Measurements from ENCODE around the gene CDKN1C. TPM values are rescaled to one million over a fixed set of nuclear protein-coding genes. Genes with fewer than 3 reads are reported as not detected.
A peak's percentile ranks its signal among the peaks of the same experiment; 100 is the strongest.

CDKN1C gene
- total RNA-seq, 1 experiment from 2014 or later, result not detected

DNA sequence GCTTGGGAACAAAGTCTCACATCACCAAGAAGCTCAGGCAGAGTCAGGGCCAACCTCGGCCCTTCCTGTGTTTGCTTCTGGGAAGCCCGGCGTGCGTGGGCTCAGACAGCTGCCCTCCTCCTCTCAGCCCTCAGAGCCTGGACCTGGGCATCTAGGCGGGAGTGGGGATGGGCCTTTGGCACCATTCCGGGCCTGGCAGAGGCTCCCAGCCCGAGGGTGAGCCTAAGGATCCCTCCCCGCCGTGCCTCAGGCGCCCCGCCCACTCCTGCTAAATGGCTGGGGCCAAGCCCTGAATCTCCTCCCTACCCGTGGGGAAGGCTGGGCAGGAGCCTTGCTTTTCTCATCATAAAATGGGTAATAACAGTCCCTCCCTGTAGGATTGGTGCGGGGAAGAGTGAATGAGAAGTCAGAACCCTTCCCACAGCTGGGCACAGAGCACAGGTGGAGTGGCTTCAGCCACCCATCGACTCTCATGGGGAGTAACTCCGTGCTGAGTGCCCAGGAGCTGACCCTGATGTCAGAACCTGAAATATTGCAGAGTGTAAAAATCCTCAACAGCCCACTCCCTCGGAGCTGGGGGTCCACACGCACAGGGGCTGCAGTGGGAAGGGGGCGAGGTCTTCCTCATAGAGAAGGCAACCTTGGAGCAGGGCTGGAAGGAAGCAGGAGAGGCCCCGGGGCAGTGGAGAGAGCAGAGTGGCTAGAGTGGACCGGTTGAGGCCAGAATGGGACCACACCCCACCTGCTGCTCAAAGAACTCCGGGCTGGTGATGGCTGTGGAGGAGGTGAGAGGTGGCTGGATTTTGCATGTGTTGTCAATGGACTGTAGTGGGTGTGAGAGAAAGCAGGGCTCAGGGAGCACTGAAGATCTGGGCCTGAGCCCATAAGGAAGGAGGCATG is 18.8 kb upstream of the CDKN1C start:
- no peaks in the 10 kb centered on the region for H3K9me2 ChIP-seq (replicated peaks; ENCODE audit: insufficient read depth, low read length)
- H3K4me1 ChIP-seq (ENCODE audit: low read length), result peaks cover 18% of the 10 kb centered on the region
- no peak for DNase-seq
- no peaks in the 10 kb centered on the region for H3K27me3 ChIP-seq (ENCODE audit: low read length)
- H3K36me3 ChIP-seq (ENCODE audit: insufficient read depth, low read length), result no peaks in the 10 kb centered on the region
- H3K9ac ChIP-seq (ENCODE audit: low read length), result no peak overlapping the region
- no peaks in the 10 kb centered on the region for H3K9me3 ChIP-seq (ENCODE audit: low read length)
- no peak overlapping the region for H3K27ac ChIP-seq (ENCODE audit: low read length)
- no peak overlapping the region for H2AFZ ChIP-seq (ENCODE audit: low read length)
- H4K20me1 ChIP-seq (ENCODE audit: insufficient read depth, low read depth, low read length), result no peaks in the 10 kb centered on the region
- H3K79me2 ChIP-seq (ENCODE audit: low read length), result no peaks in the 10 kb centered on the region
- no peak overlapping the region for H3K4me3 ChIP-seq (ENCODE audit: low read length)
- H3K4me2 ChIP-seq (ENCODE audit: low read depth, low read length, poor library complexity, severe bottlenecking), result no peak overlapping the region

DNA sequence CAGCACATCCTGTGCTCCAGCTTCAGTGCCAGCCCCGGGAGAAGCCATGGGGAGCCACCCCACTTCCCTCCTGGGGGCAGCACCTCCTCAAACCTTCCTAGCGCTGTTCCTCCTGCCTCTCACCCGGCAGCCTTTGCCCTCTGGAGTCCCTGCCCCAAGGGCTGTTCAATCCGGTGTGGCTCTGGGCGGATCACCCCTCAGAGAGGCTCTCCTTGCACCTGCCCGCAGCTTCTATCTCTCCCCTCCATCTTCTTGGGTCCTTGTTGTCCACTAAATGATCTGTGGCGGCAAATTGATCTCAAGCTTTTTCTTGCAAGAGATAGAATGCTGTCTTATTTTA is 18.1 kb upstream of the CDKN1C start:
- H3K4me1 ChIP-seq (ENCODE audit: low read length), result peaks cover 18% of the 10 kb centered on the region
- H3K9ac ChIP-seq (ENCODE audit: low read length), result no peak overlapping the region
- no peak overlapping the region for H3K4me2 ChIP-seq (ENCODE audit: low read depth, low read length, poor library complexity, severe bottlenecking)
- no peaks in the 10 kb centered on the region for H3K9me2 ChIP-seq (replicated peaks; ENCODE audit: insufficient read depth, low read length)
- H3K27me3 ChIP-seq (ENCODE audit: low read length), result no peaks in the 10 kb centered on the region
- no peak overlapping the region for H2AFZ ChIP-seq (ENCODE audit: low read length)
- H3K4me3 ChIP-seq (ENCODE audit: low read length), result no peak overlapping the region
- H3K79me2 ChIP-seq (ENCODE audit: low read length), result no peaks in the 10 kb centered on the region
- no peak for DNase-seq
- no peaks in the 10 kb centered on the region for H3K36me3 ChIP-seq (ENCODE audit: insufficient read depth, low read length)
- H4K20me1 ChIP-seq (ENCODE audit: insufficient read depth, low read depth, low read length), result no peaks in the 10 kb centered on the region
- H3K27ac ChIP-seq (ENCODE audit: low read length), result no peak overlapping the region
- H3K9me3 ChIP-seq (ENCODE audit: low read length), result no peaks in the 10 kb centered on the region

DNA sequence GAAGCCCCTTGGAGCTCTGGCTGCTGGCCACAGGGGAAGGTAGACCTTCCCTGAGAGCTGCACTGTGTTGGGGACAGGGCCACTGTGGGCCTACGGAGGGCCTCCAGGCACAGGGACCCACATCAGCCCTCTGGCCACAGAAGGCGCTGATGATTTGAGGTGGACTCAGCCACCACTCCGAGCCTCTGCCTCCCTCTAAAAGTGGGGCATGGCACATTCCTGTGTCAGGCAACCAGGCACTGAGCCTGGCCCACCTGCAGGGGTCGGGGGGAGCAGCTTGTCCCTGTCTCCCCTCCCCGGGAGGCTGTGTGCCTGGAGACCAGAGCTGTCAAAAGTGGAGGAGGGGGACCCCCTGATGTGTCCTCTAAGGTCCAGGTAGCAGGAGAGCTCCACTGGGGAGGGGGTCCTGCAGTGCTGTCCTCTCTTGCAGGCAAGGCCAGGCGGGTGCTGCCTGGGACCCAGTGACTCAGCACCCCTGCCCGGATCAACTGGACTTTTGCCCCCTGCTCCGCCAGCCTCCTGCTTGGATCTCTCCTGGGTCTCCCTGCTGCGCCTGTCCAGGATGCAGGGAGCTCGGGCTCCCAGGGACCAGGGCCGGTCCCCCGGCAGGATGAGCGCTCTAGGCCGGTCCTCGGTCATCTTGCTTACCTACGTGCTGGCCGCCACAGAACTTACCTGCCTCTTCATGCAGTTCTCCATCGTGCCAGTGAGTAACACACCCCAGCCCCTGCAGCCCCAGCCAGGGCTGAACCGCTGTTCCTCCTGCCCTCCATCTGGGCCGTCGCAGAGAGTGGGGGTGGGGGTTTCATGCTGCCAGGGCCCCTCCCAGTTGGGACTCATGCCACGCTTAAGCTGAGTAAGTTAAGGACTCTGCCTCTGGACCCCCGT is 17.5 kb upstream of the CDKN1C start:
- Histone ChIP-seq H3K27me3 (ENCODE audit: low read length) (no peaks in the 10 kb centered on the region), H3K36me3 (ENCODE audit: insufficient read depth, low read length) (no peaks in the 10 kb centered on the region), H3K4me2 (ENCODE audit: low read depth, low read length, poor library complexity, severe bottlenecking) (peak overlapping the region; percentile 93), H2AFZ (ENCODE audit: low read length) (0 out of 2 replicates have a peak overlapping the region, but pooled peaks have one; percentile 74), H3K9me2 (replicated peaks; ENCODE audit: insufficient read depth, low read length) (no peaks in the 10 kb centered on the region), H3K9ac (ENCODE audit: low read length) (peak overlapping the region; percentile 88), H3K4me1 (ENCODE audit: low read length) (peaks cover 18% of the 10 kb centered on the region), H4K20me1 (ENCODE audit: insufficient read depth, low read depth, low read length) (no peaks in the 10 kb centered on the region), H3K79me2 (ENCODE audit: low read length) (no peaks in the 10 kb centered on the region), H3K27ac (ENCODE audit: low read length) (no peak overlapping the region), H3K4me3 (ENCODE audit: low read length) (peak overlapping the region; percentile 86), H3K9me3 (ENCODE audit: low read length) (no peaks in the 10 kb centered on the region)
- DNase-seq, result no peak

DNA sequence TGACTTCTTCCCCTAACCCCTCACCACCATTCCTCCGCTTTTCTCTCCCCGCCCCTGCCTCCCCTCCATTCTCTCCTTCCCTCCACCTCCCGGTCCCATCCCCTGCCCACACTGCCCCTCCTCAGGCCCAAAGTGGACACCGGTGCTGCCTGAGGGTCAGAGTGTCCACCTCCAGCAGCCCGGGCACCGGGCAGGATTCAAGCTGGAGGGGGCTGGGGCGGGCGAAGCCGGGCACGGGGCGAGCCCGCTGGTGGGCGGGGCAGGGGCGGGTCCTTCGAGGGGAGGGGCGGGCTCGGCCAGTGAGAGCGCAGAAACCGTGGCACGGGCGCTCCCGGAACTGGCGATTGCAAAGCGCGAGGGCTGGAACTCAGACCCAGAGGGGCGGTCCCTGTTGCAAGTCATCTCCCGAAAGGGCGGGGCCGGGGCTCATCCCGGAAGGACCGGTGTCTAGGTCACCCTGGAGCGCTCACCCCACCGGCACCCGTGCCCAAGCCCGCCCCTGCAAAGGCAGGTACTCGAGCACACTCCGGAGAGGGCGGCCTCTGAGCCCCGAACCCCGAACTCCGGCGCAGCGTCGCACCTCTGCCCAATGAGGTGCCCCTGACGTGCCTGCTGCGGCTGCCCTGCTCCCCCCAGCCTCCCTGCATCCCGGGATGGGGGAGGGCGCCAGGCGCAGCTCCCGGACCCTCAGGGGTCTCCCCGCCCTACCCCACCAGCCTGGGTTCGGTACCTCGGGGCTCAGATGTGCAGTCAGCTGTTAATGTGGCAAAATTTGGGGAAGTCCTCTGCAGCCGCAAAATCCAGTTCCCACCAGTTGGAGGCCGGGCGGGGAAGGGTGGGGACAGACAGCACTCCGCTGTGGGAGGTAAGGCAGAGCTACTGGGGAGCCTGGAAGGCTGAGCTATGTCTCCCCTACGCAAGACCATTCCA is 16.5 kb upstream of the CDKN1C start:
- H3K27ac ChIP-seq (ENCODE audit: low read length), result no peak overlapping the region
- peak overlapping the region; percentile 87; the same call in 1 of the 2 replicates for H2AFZ ChIP-seq (ENCODE audit: low read length)

DNA sequence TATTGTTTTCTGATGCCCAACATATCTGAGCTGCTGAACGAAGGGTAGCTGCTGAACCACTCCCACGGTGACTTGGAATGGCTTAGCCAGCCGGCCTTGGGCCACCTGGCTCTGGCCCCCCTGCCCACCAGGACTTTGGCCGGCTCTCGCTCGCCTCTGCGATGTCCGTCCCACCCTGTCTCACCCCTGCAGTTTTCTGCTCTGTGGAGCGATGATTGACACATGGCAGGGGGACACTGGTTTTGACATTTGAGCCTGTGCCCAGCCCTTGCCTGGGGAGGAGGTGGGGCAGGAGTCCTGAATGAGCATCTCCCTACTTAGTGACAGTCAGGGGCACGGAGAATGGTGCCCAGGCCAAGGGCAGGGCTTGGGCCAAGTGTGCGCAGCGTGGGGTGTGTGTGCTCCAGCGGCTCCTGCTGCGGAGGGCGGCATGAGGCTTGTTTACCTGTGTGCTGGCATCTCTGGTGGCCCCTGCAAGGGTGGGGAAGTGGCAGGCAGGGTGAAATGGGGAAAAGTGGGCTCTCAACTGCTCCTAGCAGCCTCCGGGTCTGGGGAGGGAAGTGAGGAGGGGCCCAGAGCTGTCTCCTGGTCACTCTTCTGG is 15.7 kb upstream of the CDKN1C start:
- DNase-seq, result no peak
- no peaks in the 10 kb centered on the region for H3K9me2 ChIP-seq (replicated peaks; ENCODE audit: insufficient read depth, low read length)
- no peaks in the 10 kb centered on the region for H4K20me1 ChIP-seq (ENCODE audit: insufficient read depth, low read depth, low read length)
- H3K9ac ChIP-seq (ENCODE audit: low read length), result peak overlapping the region; percentile 69
- H2AFZ ChIP-seq (ENCODE audit: low read length), result peak overlapping the region; percentile 87; the same call in 1 of the 2 replicates
- peaks cover 18% of the 10 kb centered on the region for H3K4me1 ChIP-seq (ENCODE audit: low read length)
- H3K36me3 ChIP-seq (ENCODE audit: insufficient read depth, low read length), result no peaks in the 10 kb centered on the region
- H3K9me3 ChIP-seq (ENCODE audit: low read length), result no peaks in the 10 kb centered on the region
- peak overlapping the region; percentile 55; the same call in 1 of the 2 replicates for H3K4me3 ChIP-seq (ENCODE audit: low read length)
- peak overlapping the region; percentile 93 for H3K4me2 ChIP-seq (ENCODE audit: low read depth, low read length, poor library complexity, severe bottlenecking)
- H3K27me3 ChIP-seq (ENCODE audit: low read length), result no peaks in the 10 kb centered on the region
- H3K79me2 ChIP-seq (ENCODE audit: low read length), result no peaks in the 10 kb centered on the region
- H3K27ac ChIP-seq (ENCODE audit: low read length), result no peak overlapping the region

More for the DNA sequence above, 16.5 kb upstream of the CDKN1C start:
- Histone ChIP-seq H3K4me1 (ENCODE audit: low read length) (peaks cover 18% of the 10 kb centered on the region), H3K9ac (ENCODE audit: low read length) (peak overlapping the region; percentile 88), H3K36me3 (ENCODE audit: insufficient read depth, low read length) (no peaks in the 10 kb centered on the region), H3K9me3 (ENCODE audit: low read length) (no peaks in the 10 kb centered on the region), H3K79me2 (ENCODE audit: low read length) (no peaks in the 10 kb centered on the region), H4K20me1 (ENCODE audit: insufficient read depth, low read depth, low read length) (no peaks in the 10 kb centered on the region), H3K4me3 (ENCODE audit: low read length) (peak overlapping the region; percentile 86), H3K4me2 (ENCODE audit: low read depth, low read length, poor library complexity, severe bottlenecking) (peak overlapping the region; percentile 93), H3K9me2 (replicated peaks; ENCODE audit: insufficient read depth, low read length) (no peaks in the 10 kb centered on the region), H3K27me3 (ENCODE audit: low read length) (no peaks in the 10 kb centered on the region)
- DNase-seq, result peak; percentile 98

DNA sequence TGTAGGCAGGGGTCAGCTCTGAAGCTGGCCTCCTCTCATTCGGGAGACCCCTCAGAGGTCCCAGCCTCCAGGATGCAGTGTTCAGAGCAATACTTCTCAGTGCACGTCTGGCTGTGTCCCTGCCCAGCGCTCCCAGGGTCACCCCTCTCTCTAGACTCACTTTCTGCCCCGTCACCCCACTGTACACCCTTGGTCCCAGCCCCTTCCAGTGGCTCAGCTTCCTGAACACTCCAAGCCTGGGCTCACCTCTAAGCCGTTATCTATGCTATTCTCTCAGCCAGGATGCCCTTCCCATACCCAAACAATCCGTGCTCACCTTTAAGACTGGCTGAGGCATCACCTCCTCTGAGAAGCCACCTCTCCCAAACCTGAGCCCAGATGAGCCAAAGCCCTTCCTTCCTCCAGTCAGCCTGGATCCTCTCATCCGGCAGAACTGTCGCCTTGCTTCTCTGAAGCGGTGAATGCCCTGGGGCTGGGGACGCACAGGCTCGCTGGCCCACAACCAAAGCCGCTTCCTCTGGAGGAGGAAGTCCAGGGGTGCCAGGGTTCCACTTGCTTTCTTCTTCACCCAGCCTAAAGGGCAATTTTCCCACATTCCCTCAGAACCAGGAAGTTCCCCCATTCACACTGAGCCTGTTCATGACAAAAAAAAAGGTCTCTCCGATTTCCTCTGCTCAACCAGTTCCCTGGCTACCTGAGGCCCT is 13.7 kb upstream of the CDKN1C start:
- no peak overlapping the region for H3K27ac ChIP-seq (ENCODE audit: low read length)
- H3K4me1 ChIP-seq (ENCODE audit: low read length), result peaks cover 18% of the 10 kb centered on the region
- H3K4me2 ChIP-seq (ENCODE audit: low read depth, low read length, poor library complexity, severe bottlenecking), result no peak overlapping the region

More for the DNA sequence above, 13.7 kb upstream of the CDKN1C start:
- Histone ChIP-seq H3K9me2 (replicated peaks; ENCODE audit: insufficient read depth, low read length) (no peaks in the 10 kb centered on the region), H3K9ac (ENCODE audit: low read length) (no peak overlapping the region), H4K20me1 (ENCODE audit: insufficient read depth, low read depth, low read length) (no peaks in the 10 kb centered on the region), H2AFZ (ENCODE audit: low read length) (no peak overlapping the region), H3K4me3 (ENCODE audit: low read length) (no peak overlapping the region), H3K9me3 (ENCODE audit: low read length) (no peaks in the 10 kb centered on the region), H3K79me2 (ENCODE audit: low read length) (no peaks in the 10 kb centered on the region), H3K36me3 (ENCODE audit: insufficient read depth, low read length) (no peaks in the 10 kb centered on the region), H3K27me3 (ENCODE audit: low read length) (no peaks in the 10 kb centered on the region)
- DNase-seq, result no peak

All from Karpas-422 (cell line).